HUES48 (cell line): ENCODE measurements around the gene GRAMD1C.

Experiments used
- H3K27ac ChIP-seq: one replicate; pipeline ENCODE4 v1.7.0; 2013; ENCODE audit warnings: low read depth, low read length, inconsistent platforms
- H3K27me3 ChIP-seq: 2 replicates; pipeline ENCODE4 v1.6.1; 2013; ENCODE audit warnings: mild to moderate bottlenecking, low read length; ENCODE audit not compliant: control insufficient read depth, insufficient read depth
- H3K36me3 ChIP-seq: 2 replicates; pipeline ENCODE4 v1.6.1; 2013; ENCODE audit warnings: low read length; ENCODE audit not compliant: control insufficient read depth, insufficient read depth
- H3K4me1 ChIP-seq: 2 replicates; pipeline ENCODE4 v1.6.1; 2013; ENCODE audit warnings: mild to moderate bottlenecking, low read length; ENCODE audit not compliant: control insufficient read depth, insufficient read depth
- H3K4me3 ChIP-seq: 2 replicates; pipeline ENCODE4 v1.5.1; 2013; ENCODE audit warnings: mild to moderate bottlenecking, low read depth, low read length
- H3K9ac ChIP-seq: 2 replicates; pipeline ENCODE4 v1.6.1; 2013; ENCODE audit warnings: mild to moderate bottlenecking, low read depth, low read length, moderate library complexity
- H3K9me3 ChIP-seq: 2 replicates; pipeline ENCODE4 v1.6.1; 2013; ENCODE audit warnings: low read length; ENCODE audit not compliant: control insufficient read depth, insufficient read depth

The GRAMD1C gene

GRCh38 chr3:113838631-113839209 lies at the start of gene GRAMD1C:
Gene GRAMD1C (plus strand): TSS chr3:113838788. CDS start chr3:113838910, 122 bp downstream.
- Histone ChIP-seq H3K4me3 (peak within 1 kb of the TSS; percentile 72), H3K27ac (peak within 1 kb of the TSS; percentile 76), H3K9me3 (no peaks in the 10 kb centered on the region)

GRCh38 chr3:113791381-113791780 lies 47.2 kb upstream of the GRAMD1C start:
- Histone ChIP-seq H3K4me3 (no peak overlapping the region), H3K9me3 (no peaks in the 10 kb centered on the region), H3K36me3 (peaks cover 56% of the 10 kb centered on the region), H3K9ac (no peak overlapping the region), H3K4me1 (no peaks in the 10 kb centered on the region), H3K27ac (no peak overlapping the region), H3K27me3 (no peaks in the 10 kb centered on the region)

More at GRCh38 chr3:113838631-113839209, at the start of gene GRAMD1C:
- Histone ChIP-seq H3K9ac (no peak within 1 kb of the TSS), H3K4me1 (no peaks in the 10 kb centered on the region), H3K27me3 (peaks cover 4% of the 10 kb centered on the region), H3K36me3 (no peaks in the 10 kb centered on the region)

GRCh38 chr3:113794526-113794925 lies 44.1 kb upstream of the GRAMD1C start:
- Histone ChIP-seq H3K4me1 (no peaks in the 10 kb centered on the region), H3K4me3 (no peak overlapping the region), H3K9ac (no peak overlapping the region), H3K27me3 (no peaks in the 10 kb centered on the region), H3K27ac (no peak overlapping the region), H3K9me3 (no peaks in the 10 kb centered on the region), H3K36me3 (peaks cover 57% of the 10 kb centered on the region)

GRCh38 chr3:113795693-113796092 lies 42.9 kb upstream of the GRAMD1C start:
- Histone ChIP-seq H3K9ac (no peak overlapping the region), H3K27ac (no peak overlapping the region), H3K27me3 (no peaks in the 10 kb centered on the region), H3K4me1 (no peaks in the 10 kb centered on the region), H3K36me3 (peaks cover 59% of the 10 kb centered on the region), H3K4me3 (no peak overlapping the region), H3K9me3 (no peaks in the 10 kb centered on the region)

- peaks cover 81% of the 10 kb centered on the region for H3K36me3 ChIP-seq
Observed at GRCh38 chr3:113802795-113803455, 35.7 kb upstream of the GRAMD1C start.

GRCh38 chr3:113804661-113805060 lies 33.9 kb upstream of the GRAMD1C start:
- H3K27ac ChIP-seq = no peak overlapping the region
- H3K9me3 ChIP-seq = no peaks in the 10 kb centered on the region
- H3K4me3 ChIP-seq = no peak overlapping the region
- H3K9ac ChIP-seq = no peak overlapping the region
- peaks cover 72% of the 10 kb centered on the region for H3K36me3 ChIP-seq
- no peaks in the 10 kb centered on the region for H3K4me1 ChIP-seq
- no peaks in the 10 kb centered on the region for H3K27me3 ChIP-seq

More at GRCh38 chr3:113802795-113803455, 35.7 kb upstream of the GRAMD1C start:
- no peak overlapping the region for H3K9ac ChIP-seq
- H3K4me3 ChIP-seq = no peak overlapping the region
- no peaks in the 10 kb centered on the region for H3K4me1 ChIP-seq
- H3K9me3 ChIP-seq = no peaks in the 10 kb centered on the region
- H3K27ac ChIP-seq = no peak overlapping the region
- no peaks in the 10 kb centered on the region for H3K27me3 ChIP-seq

- Histone ChIP-seq H3K4me3 (no peak overlapping the region), H3K9ac (no peak overlapping the region), H3K27me3 (no peaks in the 10 kb centered on the region), H3K27ac (no peak overlapping the region), H3K4me1 (no peaks in the 10 kb centered on the region), H3K9me3 (no peaks in the 10 kb centered on the region), H3K36me3 (peaks cover 71% of the 10 kb centered on the region)
Observed at GRCh38 chr3:113805249-113805648, 33.3 kb upstream of the GRAMD1C start.

GRCh38 chr3:113812854-113813253 lies 25.7 kb upstream of the GRAMD1C start:
- H3K9ac ChIP-seq = no peak overlapping the region
- no peak overlapping the region for H3K4me3 ChIP-seq
- H3K27ac ChIP-seq = no peak overlapping the region
- no peaks in the 10 kb centered on the region for H3K27me3 ChIP-seq
- peaks cover 26% of the 10 kb centered on the region for H3K36me3 ChIP-seq
- H3K9me3 ChIP-seq = no peaks in the 10 kb centered on the region
- peaks cover 7% of the 10 kb centered on the region for H3K4me1 ChIP-seq

- no peaks in the 10 kb centered on the region for H3K36me3 ChIP-seq
- no peak overlapping the region for H3K27ac ChIP-seq
- no peaks in the 10 kb centered on the region for H3K27me3 ChIP-seq
- H3K9me3 ChIP-seq = no peaks in the 10 kb centered on the region
- H3K4me3 ChIP-seq = no peak overlapping the region
- no peak overlapping the region for H3K9ac ChIP-seq
- no peaks in the 10 kb centered on the region for H3K4me1 ChIP-seq
Observed at GRCh38 chr3:113819866-113820265, 18.7 kb upstream of the GRAMD1C start.

- Histone ChIP-seq H3K4me1 (no peaks in the 10 kb centered on the region), H3K9ac (no peak overlapping the region), H3K27me3 (no peaks in the 10 kb centered on the region), H3K4me3 (no peak overlapping the region), H3K36me3 (no peaks in the 10 kb centered on the region), H3K9me3 (no peaks in the 10 kb centered on the region), H3K27ac (no peak overlapping the region)
Observed at GRCh38 chr3:113825090-113825489, 13.5 kb upstream of the GRAMD1C start.

GRCh38 chr3:113828600-113828999 lies 10.0 kb upstream of the GRAMD1C start:
- Histone ChIP-seq H3K4me3 (no peak overlapping the region), H3K4me1 (no peaks in the 10 kb centered on the region), H3K9me3 (no peaks in the 10 kb centered on the region), H3K9ac (no peak overlapping the region), H3K36me3 (no peaks in the 10 kb centered on the region), H3K27ac (no peak overlapping the region), H3K27me3 (no peaks in the 10 kb centered on the region)
